ENCODE measurements around the gene ADARB2.

ADARB2 gene

GRCh38 chr10:1382711-1383110 lies 354.6 kb downstream of the ADARB2 start:
- DNase-seq (ENCODE audit: low read depth in 1 of 2, low spot score in 1 of 2) = no peak
- no peaks in the 10 kb centered on the region for H3K27me3 ChIP-seq (ENCODE audit: insufficient read depth, poor library complexity, severe bottlenecking)
- no peak overlapping the region for H3K27ac ChIP-seq (replicated peaks)
- H3K4me3 ChIP-seq (replicated peaks; ENCODE audit: insufficient read depth, low read length) = no peak overlapping the region
- no peak for TF ChIP-seq REST (IDR thresholded peaks at IDR 0.05; ENCODE audit: insufficient replicate concordance, low read depth)

DNA sequence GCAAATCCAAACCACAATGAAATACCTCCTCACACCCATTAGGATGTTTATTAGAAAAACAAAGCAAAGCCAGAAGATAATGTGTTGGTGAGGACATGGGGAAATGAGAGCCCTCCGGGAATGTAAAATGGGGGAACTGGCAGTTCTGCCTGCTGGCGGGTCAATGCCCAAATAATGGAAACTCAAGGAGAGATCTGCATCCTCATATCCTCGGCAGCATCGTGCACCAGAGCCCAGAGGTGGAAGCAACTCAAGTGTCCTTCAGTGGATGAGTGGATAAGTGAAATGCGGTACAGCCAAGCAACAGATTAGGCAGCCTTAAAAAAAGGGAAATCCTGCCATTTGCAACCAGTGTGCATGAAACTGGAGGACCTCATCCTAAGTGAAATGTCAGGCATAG lies 356.0 kb downstream of the ADARB2 start:
- Histone ChIP-seq H3K27me3 (ENCODE audit: insufficient read depth, poor library complexity, severe bottlenecking) (no peaks in the 10 kb centered on the region), H3K27ac (replicated peaks) (no peak overlapping the region), H3K4me3 (replicated peaks; ENCODE audit: insufficient read depth, low read length) (no peak overlapping the region)
- DNase-seq (ENCODE audit: low read depth in 1 of 2, low spot score in 1 of 2) = no peak
- TF ChIP-seq POLR2AphosphoS5 (IDR thresholded peaks at IDR 0.05; ENCODE audit: low read depth) (no peak), SPI1 (IDR thresholded peaks at IDR 0.05; ENCODE audit: borderline replicate concordance, low read depth) (no peak), GABPA (IDR thresholded peaks at IDR 0.05; ENCODE audit: low read depth) (no peak), CTCF (IDR thresholded peaks at IDR 0.05; ENCODE audit: insufficient read depth, low read length) (no peak), REST (IDR thresholded peaks at IDR 0.05; ENCODE audit: insufficient replicate concordance, low read depth) (no peak)

GRCh38 chr10:1380088-1380671 lies 357.1 kb downstream of the ADARB2 start:
- DNase-seq (ENCODE audit: low read depth in 1 of 2, low spot score in 1 of 2) = no peak
- TF ChIP-seq CTCF (IDR thresholded peaks at IDR 0.05; ENCODE audit: insufficient read depth, low read length) (no peak), GABPA (IDR thresholded peaks at IDR 0.05; ENCODE audit: low read depth) (no peak), SPI1 (IDR thresholded peaks at IDR 0.05; ENCODE audit: borderline replicate concordance, low read depth) (no peak), POLR2AphosphoS5 (IDR thresholded peaks at IDR 0.05; ENCODE audit: low read depth) (no peak), REST (IDR thresholded peaks at IDR 0.05; ENCODE audit: insufficient replicate concordance, low read depth) (no peak)
- no peaks in the 10 kb centered on the region for H3K27me3 ChIP-seq (ENCODE audit: insufficient read depth, poor library complexity, severe bottlenecking)
- no peak overlapping the region for H3K4me3 ChIP-seq (replicated peaks; ENCODE audit: insufficient read depth, low read length)
- no peak overlapping the region for H3K27ac ChIP-seq (replicated peaks)

Measured in HL-60 (cell line).